NT2/D1 (cell line): ENCODE data around the gene NPAS3.

Experiments
- SUZ12 ChIP-seq: IDR thresholded peaks from 2 replicates; pipeline ENCODE4 v1.6.1; 2011; ENCODE audit not compliant: insufficient read length, insufficient read depth; ENCODE audit errors: extremely low read depth
- ZNF274 ChIP-seq: IDR thresholded peaks from 2 replicates; pipeline ENCODE4 v1.6.1; 2011; ENCODE audit warnings: mild to moderate bottlenecking, low read depth, low read length

GRCh38 chr14:33475623-33476022 lies 536.9 kb downstream of the NPAS3 start:
- TF ChIP-seq ZNF274 (no peak), SUZ12 (no peak)
